GDM1 (cell line): ENCODE results near the gene CT45A2.
"Not testable (repeated sequence)": the region's sequence is repeated elsewhere in the genome, so short reads cannot be mapped to it uniquely, and the experiment has no call there.

Experiments used
- DNase-seq: peaks from one replicate; lab custom pipeline; 2025; lab: John Stamatoyannopoulos, UW

The CT45A2 gene, protein sequence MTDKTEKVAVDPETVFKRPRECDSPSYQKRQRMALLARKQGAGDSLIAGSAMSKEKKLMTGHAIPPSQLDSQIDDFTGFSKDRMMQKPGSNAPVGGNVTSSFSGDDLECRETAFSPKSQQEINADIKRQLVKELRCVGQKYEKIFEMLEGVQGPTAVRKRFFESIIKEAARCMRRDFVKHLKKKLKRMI

DNA sequence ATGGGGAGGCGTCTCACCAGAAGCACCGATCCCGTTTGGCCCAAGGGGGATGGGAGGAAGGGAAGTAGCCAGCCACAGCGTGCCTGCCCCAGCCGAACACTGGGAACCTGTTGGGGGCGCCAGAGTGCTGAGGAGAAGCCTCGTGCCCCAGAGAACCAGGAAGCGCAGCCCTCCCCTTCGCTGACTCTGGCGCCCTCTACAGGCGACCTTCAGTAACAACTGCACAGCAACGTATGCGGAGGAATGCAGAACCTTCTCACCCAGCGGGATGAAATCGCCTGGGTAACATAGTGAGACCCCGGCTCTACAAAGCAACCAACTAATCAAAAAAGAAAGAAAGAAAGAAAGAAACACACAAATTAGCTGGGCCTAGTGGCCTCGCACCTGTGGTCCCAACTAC, at the start of gene CT45A2:
Gene CT45A2, minus strand, starts transcription at position 101 of the 400 bp plus-strand sequence. CDS start 3,747 bp downstream, outside the sequence.
- DNase-seq: not testable (repeated sequence)

DNA sequence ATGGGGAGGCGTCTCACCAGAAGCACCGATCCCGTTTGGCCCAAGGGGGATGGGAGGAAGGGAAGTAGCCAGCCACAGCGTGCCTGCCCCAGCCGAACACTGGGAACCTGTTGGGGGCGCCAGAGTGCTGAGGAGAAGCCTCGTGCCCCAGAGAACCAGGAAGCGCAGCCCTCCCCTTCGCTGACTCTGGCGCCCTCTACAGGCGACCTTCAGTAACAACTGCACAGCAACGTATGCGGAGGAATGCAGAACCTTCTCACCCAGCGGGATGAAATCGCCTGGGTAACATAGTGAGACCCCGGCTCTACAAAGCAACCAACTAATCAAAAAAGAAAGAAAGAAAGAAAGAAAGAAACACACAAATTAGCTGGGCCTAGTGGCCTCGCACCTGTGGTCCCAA, 34.6 kb upstream of the CT45A2 start, which contains the start of gene CT45A8:
Gene CT45A8, minus strand, starts transcription at position 101 of the 400 bp plus-strand sequence. CDS start 3,755 bp downstream, outside the sequence.
- not testable (repeated sequence) for DNase-seq

DNA sequence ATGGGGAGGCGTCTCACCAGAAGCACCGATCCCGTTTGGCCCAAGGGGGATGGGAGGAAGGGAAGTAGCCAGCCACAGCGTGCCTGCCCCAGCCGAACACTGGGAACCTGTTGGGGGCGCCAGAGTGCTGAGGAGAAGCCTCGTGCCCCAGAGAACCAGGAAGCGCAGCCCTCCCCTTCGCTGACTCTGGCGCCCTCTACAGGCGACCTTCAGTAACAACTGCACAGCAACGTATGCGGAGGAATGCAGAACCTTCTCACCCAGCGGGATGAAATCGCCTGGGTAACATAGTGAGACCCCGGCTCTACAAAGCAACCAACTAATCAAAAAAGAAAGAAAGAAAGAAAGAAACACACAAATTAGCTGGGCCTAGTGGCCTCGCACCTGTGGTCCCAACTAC, 17.4 kb upstream of the CT45A2 start, which contains the start of gene CT45A7:
Gene CT45A7, minus strand, starts transcription at position 101 of the 400 bp plus-strand sequence. CDS start 3,747 bp downstream, outside the sequence.
- DNase-seq: not testable (repeated sequence)

DNA sequence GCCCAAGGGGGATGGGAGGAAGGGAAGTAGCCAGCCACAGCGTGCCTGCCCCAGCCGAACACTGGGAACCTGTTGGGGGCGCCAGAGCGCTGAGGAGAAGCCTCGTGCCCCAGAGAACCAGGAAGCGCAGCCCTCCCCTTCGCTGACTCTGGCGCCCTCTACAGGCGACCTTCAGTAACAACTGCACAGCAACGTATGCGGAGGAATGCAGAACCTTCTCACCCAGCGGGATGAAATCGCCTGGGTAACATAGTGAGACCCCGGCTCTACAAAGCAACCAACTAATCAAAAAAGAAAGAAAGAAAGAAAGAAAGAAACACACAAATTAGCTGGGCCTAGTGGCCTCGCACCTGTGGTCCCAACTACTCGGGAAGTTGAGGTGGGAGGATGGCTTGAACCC, 17.1 kb downstream of the CT45A2 start, which contains the start of gene CT45A6:
Gene CT45A6, minus strand, starts transcription at position 101 of the 400 bp plus-strand sequence. CDS start 3,794 bp downstream, outside the sequence.
- not testable (repeated sequence) for DNase-seq

DNA sequence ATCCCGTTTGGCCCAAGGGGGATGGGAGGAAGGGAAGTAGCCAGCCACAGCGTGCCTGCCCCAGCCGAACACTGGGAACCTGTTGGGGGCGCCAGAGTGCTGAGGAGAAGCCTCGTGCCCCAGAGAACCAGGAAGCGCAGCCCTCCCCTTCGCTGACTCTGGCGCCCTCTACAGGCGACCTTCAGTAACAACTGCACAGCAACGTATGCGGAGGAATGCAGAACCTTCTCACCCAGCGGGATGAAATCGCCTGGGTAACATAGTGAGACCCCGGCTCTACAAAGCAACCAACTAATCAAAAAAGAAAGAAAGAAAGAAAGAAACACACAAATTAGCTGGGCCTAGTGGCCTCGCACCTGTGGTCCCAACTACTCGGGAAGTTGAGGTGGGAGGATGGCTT, 34.4 kb downstream of the CT45A2 start, which contains the start of gene CT45A5:
Gene CT45A5, minus strand, starts transcription at position 101 of the 400 bp plus-strand sequence. CDS start 3,774 bp downstream, outside the sequence.
- not testable (repeated sequence) for DNase-seq

DNA sequence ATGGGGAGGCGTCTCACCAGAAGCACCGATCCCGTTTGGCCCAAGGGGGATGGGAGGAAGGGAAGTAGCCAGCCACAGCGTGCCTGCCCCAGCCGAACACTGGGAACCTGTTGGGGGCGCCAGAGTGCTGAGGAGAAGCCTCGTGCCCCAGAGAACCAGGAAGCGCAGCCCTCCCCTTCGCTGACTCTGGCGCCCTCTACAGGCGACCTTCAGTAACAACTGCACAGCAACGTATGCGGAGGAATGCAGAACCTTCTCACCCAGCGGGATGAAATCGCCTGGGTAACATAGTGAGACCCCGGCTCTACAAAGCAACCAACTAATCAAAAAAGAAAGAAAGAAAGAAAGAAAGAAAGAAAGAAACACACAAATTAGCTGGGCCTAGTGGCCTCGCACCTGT, 51.7 kb downstream of the CT45A2 start, which contains the start of gene CT45A3:
Gene CT45A3, minus strand, starts transcription at position 101 of the 400 bp plus-strand sequence. CDS start 3,747 bp downstream, outside the sequence.
- DNase-seq: not testable (repeated sequence)
